HG02759 (cell line): ENCODE measurements around the gene YBX2.

Source experiments
- ATAC-seq: cut with Tn5 transposase; IDR thresholded peaks from one replicate; pipeline ENCODE4 v1.9.1; 2021; ENCODE audit warnings: mild to moderate bottlenecking, moderate library complexity; ENCODE audit not compliant: unreplicated experiment

The YBX2 gene

GRCh38 chr17:7280519-7281073 is 13.8 kb downstream of the YBX2 start:
- peak; percentile 64 for ATAC-seq

GRCh38 chr17:7279448-7279847 is 15.0 kb downstream of the YBX2 start:
- no peak for ATAC-seq

DNA sequence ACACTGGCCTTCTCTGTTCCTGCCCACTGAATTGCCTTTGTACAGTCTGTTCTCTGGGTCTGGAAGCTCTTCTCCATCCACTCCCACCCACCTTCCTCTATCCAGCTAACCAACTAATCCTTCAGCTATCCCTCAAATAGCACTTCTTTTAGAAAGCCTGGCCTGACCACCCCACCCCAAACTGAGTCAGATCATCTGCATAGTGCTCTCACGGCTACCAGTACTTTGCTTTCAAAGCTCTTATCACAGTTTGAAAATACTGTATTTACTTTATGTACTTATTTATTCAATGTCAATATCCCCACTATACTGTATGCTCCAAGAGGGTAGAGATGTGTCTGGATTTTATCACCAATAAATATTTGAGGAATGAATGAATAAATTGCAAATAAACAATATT is 27.7 kb downstream of the YBX2 start:
- no peak for ATAC-seq

GRCh38 chr17:7263801-7264078 is 30.7 kb downstream of the YBX2 start:
- no peak for ATAC-seq

DNA sequence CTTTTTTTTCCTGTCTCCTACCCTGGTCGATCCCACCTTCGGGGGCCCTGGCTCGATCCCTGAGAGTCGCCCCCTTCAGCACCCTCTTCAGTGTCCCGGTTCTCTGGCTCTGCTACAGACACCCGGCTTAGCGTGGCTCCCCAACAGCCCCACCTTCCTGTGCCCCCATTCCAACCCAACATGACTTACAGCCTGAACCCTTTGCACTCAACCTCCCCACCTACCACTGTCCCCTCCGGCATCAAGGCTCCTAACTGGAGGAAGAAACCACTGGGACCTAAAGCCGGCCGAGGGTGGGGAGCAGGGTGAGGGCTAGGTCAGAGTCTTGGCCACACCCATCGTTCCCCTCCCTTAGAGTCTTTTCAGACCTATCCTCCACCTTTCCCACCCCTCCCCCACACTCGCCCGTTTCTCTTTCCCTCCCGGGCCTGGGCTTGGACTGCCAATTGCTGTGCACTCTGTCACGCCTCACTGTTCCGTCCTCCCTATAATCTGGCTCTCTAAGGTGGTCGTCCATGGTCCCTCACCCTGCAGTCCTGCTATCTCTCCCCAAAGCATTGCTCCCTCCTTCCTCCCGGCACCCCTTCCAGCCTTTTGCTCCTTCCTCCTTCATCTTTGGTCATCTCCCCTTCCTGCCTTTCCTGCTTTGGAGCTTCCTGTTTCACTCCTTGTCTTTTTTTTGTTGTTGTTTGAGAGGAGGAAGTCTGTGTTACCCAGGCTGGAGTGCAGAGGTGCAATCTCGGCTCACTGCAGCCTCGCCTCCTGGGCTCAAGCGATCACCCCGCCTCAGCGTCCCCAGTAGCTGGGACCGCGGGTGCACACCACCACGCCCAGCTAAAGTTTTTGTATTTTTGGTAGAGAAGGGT is 31.3 kb downstream of the YBX2 start:
- ATAC-seq: no peak

DNA sequence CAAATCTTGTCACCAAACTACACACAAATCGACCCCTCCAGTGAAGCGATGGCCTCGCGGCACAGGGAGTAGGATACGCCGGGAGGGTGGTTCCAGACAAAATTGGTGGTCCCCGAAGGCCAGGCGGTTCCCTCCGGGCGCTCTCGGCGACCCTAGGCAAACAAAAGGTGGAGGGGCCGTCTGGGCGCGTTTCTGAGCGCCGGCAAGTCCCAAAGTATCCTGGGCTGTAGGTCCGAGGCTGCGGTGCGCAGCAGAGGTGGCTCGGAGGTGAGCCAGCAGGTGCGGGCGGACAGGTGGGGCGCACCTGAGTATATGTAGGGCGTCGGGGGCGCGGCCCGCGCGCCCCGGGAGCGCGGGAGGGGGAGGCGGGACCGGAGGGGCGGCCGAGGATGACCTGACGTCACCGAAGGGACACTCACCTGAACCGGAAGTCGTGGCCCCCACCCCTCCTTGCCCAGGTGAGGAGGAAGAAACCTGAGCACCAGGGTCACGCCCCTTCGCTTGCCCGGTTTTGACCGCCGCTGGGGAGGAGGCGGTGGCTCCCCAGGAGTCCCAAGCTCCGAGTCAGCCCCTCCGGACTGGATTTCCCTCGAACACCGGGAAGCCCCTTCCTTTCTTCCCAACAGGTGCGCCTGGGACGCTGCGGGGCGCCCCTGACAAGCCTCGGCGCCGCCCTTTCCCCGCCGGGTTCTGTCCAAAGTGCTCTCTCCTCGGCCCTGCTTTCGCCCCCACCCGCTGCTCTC is 32.1 kb downstream of the YBX2 start, which contains the start of gene CLDN7:
TSS of gene CLDN7 (minus strand) at position 287 of the 743 bp plus-strand sequence. CDS start 435 bp downstream, outside the sequence.
- ATAC-seq: no peak

GRCh38 chr17:7261379-7262191 is 32.9 kb downstream of the YBX2 start:
- ATAC-seq: no peak

- ATAC-seq: no peak
These were observed 33.6 kb downstream of the YBX2 start for GRCh38 chr17:7260651-7261378.

DNA sequence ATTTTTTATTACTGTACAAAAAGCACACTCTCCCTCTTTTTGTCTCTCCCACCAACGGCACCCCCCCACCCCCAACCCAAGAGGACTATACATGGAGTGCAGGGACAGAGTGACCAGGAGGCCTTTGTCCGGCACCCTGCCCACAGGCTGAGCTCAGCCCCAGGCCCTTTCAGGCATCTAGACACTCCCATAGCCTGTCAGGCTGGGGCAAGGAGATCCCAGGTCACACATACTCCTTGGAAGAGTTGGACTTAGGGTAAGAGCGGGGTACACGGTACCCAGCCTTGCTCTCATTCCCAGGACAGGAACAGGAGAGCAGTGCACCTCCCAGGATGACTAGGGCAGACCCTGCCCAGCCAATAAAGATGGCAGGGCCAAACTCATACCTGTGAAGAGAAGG is 34.3 kb downstream of the YBX2 start:
- no peak for ATAC-seq

- no peak for ATAC-seq
These were observed 34.9 kb downstream of the YBX2 start for GRCh38 chr17:7259555-7259889.

DNA sequence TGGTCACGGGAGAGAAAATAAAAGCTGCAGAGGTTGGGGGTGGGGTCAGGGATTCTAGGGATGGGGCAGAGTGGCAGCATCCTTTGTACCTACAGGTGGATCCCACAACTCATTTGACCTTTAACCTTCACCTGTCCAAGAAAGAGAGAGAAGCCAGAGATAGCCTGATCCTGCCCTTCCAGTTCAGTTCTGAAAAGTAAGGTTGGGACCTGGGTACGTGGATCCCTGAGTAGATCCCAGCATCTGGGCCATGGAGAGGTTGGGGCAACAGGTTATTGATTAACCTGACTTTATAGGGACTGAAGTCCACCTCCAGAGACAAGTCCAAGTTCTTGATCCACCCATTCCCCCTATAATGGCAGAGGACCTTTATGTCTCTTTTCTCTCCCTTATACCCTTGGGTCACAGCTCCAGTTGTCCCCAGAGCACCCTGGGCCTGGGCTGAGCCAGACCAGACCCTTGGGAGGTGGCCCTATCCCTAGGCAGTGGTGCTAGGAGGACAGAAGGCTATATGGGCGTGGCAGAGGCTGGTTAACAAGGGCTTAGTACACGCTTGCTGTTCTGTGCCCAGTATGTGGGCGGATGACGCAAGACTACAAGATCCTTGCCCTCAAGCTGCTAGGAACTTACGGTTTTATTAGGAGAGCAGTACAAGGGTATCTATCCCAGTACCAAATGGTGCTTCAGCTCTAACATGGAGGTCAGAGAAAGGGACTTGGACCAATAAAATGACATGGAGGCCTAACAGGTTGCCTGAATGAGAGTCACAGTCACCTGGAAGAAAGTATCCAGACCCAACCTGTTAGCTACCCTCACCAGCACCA is 35.5 kb downstream of the YBX2 start:
- no peak for ATAC-seq

DNA sequence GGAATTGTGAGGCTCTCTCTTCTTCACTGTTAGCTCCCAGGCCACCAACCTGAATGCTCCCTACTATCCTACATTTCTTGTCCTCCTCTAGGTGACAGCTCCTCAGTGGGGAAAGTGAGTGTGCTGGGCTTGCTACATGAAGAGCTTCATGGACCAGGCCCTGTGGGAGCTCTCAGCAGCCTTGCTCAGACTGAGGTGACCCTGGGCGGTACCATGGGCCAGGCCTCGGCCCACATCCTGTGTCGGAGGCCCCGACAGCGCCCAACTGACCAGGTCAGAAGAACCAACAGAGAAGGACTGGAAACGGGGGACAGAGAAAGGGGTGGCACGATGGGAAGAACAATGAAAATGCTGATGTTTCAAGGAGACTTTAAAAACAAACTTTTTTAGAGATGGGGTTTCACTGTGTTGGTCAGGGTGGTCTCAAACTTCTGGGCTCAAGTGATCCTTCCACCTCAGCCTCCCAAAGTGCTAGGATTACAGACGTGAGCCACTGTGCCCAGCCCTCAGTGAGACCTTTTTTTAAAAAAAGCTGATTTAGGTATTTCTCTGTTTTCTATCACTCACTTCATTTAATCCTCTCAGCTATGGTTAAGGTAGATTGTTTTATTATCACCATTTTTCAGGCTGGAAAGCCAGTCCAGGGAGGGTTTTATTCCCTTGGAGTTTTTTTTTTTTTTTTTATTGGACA is 37.5 kb downstream of the YBX2 start:
- ATAC-seq: no peak

DNA sequence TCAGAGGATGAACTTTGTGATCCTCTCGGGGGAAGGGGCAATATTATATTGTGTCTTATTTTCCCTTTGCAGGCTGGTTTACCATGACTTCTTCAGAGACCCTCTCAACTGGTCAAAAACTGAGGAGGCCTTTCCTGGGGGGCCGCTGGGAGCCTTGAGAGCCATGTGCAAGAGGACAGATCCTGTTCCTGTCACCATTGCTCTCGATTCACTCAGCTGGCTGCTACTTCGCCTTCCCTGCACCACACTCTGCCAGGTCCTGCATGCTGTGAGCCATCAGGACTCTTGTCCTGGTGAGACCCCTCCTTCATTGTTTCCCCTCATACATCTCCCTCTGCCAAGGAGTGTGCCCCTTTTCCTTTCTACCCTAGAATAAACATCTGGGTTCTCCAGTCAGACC is 39.9 kb downstream of the YBX2 start:
- no peak for ATAC-seq

DNA sequence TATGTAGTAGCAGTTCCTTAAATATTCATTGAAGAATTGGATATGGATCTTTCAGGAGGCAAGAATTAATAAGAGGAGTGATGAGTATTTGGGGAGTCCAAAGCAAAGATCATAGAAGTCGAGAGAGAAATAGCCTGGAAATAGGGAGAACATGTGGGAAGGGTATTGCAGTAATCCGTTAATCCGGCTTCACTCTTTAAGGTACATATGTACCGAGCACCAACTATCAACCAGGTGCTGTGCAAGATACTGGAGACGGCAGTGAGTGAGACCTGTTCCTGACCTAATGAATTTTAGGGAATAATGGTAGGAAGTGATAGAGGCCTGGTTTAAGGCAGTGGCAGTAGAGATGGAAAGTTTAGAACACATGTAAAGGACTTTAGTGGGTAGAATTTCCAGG is 41.4 kb downstream of the YBX2 start:
- no peak for ATAC-seq

- ATAC-seq: peak; percentile 63
These were observed 42.0 kb downstream of the YBX2 start, which contains the start of gene ELP5 for GRCh38 chr17:7252176-7253043. Gene ELP5 (plus strand): TSS chr17:7252215. CDS start chr17:7252551, 336 bp downstream.

- ATAC-seq: peak; percentile 78
These were observed 42.7 kb downstream of the YBX2 start, which contains the start of gene CTDNEP1 for GRCh38 chr17:7251661-7252175. Gene CTDNEP1 (minus strand): TSS chr17:7251734. CDS start chr17:7251296, 438 bp downstream.

DNA sequence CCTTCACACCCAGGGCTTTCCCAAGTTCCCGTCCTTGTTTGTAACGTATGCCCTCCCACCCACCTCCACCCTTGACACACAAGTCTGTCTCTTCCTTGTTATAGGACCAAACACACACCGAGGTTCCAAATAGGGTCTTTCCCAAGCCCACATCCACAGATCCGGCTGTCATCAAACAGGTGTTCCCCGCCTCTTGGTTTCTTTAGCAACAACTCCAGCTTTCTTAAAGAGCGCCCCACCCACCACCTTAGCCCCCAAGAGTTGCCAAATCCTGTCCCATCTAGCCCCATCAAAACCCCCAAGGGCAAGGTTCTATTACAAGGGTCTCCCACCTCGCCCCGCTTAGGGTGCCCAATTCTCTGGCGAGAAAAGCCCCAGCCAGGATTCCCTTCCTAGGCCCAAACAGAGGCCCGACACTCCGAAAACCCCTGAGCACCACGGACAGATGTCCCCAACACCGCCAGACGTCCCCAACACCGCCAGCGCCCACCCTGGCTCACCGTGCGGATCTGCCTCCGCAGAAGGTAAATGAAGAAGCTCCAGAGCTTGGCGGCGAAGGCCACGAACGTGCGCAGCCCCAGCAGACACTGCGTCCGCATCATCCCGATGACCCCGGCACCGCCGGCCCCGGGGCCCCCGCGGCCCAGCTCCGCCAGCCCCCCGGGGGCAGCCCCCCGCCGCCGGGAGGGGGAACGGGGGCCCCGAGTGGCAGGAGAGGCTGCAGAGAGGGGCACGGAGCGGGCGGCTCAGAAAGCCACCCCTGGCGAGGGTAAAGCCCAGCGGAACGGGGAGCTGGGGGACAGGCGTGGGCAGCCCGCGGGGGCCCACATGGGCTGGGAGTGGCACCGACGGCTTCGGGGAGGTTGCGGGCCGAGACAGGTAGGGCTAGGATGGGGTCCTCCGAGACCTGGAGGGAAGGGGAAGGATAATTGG is 43.5 kb downstream of the YBX2 start:
- ATAC-seq: no peak
